HG03571 (cell line): Measurements from ENCODE around the gene ADARB2.
"Not testable (repeated sequence)": the region's sequence is repeated elsewhere in the genome, so short reads cannot be mapped to it uniquely, and the experiment has no call there.

Experiments
- ATAC-seq: cut with Tn5 transposase; IDR thresholded peaks from one replicate; pipeline ENCODE4 v1.9.1; 2021; ENCODE audit not compliant: unreplicated experiment

The ADARB2 gene

DNA sequence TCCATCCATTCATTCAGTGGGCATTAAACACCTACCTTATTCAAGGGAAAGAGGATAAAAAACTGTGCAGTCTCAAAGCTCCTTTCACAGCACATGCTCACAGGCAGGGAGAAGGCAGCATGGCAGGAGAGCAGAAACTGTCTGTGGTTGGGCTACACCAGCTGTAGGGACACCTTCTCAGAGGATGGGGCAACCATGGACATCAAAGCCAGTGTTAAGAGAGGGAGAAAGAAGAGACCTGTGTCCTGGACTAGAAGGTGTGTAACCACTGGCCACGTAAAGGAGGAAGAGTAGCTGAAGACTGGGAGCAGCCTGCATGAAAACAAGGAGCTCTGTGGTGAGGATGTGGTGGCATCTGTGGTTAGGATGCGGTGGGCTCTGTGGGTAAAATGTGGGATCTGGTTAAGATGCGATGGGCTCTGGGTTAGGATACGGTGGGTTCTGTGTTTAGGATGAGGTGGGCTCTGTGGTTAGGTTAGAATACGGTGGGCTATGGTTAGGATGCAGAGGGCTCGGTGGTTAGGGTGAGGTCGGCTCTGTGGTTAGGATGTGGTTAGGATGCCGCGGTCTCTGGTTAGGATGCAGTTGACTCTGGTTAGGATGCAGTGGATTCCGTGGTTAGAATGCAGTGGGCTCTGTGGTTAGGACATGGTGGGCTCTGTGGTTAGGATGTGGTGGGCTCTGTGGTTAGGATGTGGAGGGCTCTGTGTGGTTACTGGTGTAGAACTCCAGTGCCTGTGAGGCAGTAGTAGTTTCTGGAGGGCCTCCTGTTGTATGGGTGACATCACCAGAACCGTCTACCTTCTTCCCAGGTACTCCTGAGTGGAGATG, 483.6 kb downstream of the ADARB2 start:
- no peak for ATAC-seq

DNA sequence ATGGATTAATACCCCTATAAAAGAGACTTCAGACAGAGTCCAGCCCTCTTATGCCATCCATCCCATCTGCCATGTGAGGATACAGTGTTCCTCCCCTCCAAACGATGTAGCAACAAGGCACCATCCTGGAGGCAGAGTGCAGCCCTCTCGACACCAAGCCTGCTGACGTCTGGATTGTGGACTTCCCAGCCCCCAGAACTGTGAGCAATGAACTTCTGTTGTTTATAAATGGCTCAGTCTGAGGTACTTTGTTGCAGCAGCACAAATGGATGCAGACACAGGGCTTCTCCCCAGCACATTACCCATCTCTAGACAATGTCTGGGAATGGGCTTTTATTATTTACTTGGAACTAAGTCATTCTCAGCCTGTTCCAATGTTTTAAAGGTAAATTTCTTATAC, 485.6 kb downstream of the ADARB2 start:
- ATAC-seq = no peak

DNA sequence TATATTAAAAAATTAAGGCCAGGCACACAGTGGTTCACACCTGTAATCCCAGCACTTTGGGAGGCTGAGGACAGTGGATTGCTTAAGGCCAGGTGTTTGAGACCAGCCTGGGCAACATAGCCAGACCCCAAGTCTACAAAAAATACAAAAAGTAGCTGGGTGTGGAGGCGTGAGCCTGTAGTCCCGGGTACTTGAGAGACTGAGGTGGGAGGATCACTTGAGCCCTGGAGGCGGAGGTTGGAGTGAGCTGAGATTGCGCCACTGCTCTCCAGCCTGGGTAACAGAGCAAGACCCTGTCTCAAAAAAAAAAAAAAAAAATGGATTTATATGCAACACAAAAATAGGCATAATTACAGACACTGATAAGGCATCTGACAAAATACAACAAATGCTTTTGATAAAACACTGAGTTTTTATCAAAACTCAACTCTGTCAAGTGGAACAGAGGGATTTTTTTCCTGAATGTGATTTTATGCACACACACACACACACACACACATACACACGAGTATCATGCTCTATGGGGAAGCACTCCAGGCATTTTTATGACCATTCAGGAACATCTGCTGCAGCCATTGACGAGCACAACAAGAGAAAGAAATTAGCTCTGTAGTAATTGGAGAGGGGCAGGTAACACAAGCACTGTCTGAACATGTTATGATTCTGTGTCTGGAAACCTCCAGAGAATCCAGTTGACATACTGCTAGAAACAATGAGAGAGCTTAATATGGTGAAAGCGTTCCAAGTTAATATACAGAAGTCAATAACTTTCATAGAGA, 488.0 kb downstream of the ADARB2 start:
- no peak for ATAC-seq

DNA sequence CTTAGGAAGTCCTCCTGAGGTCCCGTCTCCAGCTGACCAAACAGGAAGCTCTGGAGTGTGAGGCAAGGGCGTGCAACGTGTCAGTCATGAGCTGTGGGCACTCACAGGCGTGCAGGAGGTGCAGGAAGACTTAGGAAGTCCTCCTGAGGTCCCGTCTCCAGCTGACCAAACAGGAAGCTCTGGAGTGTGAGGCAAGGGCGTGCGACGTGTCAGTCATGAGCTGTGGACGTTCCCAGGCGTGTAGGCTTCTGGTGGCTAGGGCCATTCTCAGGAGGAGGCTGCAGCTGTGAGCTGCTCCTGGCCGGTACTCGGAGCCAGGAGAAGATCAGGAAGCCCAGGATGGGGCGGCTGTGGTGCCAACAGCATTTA, 489.1 kb downstream of the ADARB2 start:
- not testable (repeated sequence) for ATAC-seq

DNA sequence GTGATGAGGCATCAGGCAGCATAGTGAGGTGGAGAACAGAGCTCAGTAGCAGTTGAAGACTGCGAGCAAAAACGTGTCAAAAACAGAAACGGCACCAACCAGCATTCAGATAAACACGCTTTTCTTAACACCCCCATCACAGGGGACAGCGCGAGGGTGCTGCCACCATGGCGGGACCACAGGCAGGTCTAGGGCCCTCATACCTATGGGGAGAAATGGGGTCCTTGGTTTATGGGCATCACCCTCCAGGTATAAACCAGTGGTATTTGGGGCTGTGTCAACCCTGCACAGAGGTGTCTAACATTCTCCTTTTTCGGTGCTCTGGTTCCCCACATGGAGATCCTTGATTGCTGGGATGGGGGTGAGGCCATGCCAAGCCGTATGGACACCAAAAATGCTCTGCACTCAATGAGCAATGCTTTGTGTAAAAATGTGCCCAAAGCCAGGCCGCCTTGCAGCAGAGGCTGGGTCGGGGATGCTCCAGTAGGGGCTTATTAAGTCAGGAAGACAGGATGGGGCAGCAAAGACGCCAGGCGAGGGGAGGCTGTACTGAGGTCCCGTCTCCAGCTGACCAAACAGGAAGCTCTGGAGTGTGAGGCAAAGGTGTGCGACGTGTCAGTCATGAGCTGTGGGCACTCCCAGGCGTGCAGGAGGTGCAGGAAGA, 489.6 kb downstream of the ADARB2 start:
- ATAC-seq = no peak

DNA sequence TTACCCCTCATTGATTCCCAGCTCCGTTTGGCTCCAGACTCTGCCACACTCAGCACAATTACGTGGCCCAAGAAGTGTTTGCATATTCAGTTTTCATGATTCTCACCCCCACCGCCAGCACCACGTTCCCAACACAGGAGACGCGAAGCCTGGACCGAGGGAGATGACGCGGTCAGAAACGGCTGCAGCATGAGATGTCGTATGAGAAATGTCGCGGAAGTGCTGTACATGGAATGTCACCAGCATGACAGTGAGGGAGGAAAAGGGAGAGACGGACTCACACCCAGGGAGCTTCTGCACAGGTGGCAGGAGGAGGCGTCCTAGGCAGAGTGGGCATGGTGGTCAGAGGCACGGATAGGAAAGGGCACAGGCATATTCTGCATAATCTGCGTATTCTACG, 492.8 kb downstream of the ADARB2 start:
- no peak for ATAC-seq

DNA sequence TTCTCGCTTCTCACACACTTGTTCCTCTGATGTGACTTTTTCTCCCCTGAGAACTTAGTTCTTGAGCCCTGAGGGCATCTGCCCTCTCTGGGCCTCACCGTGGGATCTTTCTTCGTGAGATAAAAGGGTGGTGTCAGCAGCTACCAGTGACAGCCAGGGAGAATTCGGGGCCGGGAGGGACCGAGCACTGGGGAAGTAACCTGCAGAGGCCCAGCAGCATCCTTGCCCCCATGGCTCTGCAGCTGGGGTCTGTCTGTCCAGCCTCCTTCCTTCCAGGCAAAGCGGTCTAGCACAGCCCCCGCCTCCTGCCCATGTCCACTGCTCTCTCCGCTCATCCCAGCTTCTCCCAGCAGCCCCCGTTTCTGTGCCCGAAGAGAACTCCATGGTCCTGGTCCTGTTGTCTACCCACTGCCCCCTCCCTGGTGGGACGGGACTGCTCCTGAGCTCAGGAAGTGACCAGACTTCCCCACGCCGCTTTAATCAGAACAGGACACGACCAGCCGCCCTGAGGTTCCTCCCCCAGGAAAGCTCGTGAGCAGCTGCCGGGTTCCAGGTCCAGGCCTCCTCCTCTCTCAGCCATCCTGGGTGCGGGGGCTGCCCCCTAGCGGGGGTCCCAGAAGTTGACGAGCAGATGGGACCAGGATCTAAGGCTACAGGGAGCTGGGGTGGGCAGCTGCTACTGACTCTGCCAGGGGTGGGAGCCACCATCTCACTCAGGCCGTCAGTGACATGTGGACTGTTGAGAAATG, 493.7 kb downstream of the ADARB2 start:
- ATAC-seq = no peak

DNA sequence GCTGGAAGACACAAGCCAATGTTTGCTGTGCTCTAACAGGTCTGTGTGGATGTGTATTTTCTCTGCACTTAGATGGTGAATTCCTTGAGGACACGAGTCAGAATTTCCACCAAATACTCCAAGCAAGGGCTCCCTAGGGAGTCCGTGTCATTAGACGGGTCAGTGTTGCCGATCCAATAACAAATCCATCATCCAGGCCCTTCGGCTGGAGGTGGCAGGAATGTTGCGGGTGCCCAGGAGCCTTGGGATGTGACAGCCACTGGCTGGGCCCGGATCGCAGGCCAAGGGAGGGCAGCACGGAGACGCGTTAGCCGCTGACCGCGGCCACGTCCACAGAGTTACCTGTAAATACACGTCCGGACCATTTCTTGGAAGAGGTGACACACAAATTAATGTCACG, 494.4 kb downstream of the ADARB2 start:
- no peak for ATAC-seq

DNA sequence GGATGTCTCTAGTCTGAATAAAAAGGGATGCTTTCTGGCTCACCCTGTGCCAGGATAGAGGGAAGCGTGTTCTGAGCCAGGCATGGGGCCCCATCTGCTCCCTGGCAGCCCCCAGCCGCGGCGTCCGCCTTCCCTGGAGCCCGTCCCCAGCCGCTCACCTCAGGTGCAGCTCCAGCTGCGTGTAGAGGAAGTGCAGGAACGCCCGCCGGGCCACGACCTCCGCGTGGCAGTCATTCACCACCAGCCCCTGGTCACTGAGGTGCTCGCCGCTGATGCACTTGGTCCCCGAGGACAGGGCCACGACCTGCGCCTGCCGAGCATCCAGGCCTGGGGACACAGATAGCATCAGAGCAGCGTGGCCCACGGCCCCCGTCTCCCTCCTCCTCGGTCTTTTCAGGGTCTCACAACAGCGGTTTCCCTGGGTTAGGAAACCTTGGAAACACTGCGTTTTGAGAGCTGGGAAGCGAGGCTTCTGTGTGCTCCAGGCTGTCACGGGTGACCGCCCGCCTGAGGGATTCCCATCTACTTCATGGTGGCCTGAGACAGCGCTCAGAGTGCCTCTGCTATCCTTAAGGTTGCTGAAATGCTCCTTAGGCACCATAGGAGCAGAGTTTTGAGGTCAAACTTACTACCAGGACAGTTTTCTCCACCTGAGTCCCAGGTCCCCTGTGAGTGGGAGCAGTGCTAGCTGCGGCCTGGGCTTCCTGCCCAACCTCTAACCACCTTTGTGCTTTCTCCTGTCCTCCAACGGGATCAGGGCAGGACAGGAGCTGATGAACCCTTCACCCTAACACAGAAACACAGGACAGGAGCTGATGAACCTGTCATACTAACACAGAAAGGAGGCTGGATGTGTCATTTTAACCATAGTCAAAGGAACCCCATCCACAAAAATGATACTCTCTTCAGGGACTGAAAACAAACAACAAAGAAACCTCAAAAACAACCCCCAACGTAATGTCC, 495.1 kb downstream of the ADARB2 start:
- ATAC-seq = no peak

DNA sequence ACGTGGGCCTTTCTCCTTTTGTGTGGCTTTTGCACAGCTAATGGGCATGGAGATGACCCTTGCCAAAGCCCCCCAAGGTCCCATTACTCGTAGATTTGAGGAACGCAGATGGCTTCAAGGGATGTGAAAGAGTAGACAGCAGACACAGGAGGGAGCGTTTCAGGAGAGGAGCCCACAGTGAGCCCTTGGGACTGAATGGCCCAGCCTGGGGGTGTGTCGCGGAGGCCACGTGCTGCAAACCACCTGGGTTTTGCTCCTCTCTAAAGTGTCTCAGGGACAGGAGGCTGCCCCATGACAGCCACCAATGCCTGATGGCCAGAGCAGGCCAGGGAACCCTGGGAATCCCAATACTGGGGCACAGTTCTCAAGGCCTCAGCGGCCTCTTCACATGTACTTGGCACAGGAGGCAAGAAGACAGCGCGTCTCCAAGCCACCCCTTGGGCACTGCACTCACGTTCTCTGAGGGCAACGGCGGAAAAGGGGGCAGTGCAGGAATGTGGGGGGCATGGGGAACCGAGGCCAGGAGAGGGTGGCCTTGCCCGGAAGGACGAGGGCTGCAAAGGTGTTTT, 495.9 kb downstream of the ADARB2 start:
- no peak for ATAC-seq

DNA sequence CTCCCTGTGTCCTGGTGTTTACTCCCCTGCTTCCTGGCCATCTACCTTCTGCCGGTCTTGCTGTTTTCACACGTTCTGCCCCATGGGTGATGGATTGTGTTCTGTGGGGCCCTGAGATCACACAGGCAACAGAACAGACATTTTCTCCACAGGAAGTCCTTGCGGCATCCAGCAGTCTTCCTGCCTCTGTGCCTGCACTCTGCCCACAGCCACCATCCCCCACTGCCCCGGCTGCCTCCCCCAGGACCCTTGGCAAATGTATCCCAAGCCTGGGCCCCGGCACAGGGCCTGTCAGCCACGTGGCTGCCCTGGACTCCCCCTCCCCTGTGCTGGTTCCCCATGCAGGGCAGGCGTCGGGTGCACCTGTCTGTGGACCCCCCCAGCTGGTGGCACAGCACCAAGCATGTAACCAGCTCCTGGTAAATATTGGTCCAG, 497.0 kb downstream of the ADARB2 start:
- ATAC-seq = no peak

DNA sequence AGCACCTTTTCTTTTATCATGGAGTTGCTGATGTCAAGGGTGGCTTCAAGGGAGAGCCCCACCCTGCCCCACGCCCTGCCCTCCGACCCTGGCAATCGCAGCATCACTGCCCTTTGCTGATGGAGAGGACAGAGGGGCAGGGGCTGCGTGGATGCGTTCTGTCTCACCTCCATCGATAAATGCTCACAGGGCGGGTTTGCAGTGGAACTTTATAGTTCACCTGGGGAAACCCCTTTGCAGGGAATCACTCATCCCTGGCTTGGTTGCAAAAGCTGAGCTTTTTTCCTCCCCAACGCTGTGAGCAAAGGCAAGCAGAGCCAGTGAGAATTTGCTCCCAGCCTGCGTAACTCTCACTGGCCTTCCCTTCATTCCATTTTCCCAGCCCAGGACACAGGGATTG, 504.3 kb downstream of the ADARB2 start:
- no peak for ATAC-seq

DNA sequence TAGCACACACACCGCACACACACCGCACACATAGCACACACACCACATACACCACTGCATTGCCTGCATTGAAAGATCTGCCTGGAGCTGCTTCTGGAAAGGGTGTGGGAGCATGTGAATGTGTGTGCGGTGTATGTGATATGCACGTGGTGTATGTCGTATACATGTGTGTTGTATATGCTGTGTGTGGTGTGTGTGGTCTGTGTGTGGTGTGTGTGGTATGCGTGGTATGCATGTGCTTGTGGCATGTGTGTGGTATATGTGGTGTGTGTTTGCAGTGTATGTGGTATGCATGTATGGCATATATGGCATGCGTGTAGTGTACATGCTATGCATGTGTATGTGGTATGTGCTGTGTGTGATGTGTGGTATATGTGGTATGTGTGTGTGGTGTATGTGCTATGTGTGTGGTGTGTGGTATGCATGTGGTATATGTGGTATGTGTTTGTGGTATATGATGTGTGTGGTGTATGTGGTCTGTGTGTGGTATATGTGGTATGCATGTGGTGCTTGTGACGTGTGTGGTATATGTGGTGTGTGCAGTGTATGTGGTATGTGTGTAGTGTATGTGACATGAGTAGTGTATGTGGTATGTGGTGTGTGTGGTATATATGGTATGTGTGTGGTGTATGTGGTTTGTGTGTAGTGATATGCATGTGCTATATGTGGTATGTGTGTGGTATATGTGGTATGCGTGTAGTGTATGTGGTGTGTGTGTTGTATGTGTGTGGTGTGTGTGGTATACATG, 505.0 kb downstream of the ADARB2 start:
- ATAC-seq = no peak

DNA sequence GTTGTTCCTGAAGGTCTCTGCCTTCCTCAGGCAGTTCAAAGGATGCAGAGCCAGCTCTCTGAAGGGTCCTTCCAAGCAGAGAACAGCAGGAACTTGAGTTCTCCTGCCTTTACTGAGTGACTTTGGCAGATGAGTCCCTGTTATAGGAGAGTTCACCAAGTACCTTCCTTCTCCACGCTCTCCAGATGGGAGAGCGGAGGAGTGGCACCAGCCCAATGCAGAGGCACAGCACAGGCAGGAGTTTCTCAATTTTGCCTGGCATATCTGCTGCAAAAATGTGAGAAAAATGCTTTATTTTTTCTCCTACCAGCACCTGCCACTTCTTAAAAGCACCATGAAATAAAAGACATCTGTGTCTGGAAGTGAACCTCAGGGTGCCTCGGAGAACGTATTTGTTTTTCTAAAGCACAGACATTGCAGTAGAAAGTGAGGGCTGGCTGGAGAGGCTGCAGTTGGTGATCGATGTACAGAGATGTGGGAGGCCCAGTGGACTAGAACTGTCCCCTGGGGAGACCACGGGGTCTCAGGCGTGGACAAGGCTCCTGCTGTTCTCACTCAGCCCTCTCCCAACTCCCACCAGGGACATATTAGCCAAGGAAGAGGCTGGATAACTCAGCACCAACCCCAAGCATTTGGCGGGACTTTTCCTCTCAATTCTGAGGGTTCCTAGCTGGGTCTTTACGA, 506.6 kb downstream of the ADARB2 start:
- no peak for ATAC-seq

DNA sequence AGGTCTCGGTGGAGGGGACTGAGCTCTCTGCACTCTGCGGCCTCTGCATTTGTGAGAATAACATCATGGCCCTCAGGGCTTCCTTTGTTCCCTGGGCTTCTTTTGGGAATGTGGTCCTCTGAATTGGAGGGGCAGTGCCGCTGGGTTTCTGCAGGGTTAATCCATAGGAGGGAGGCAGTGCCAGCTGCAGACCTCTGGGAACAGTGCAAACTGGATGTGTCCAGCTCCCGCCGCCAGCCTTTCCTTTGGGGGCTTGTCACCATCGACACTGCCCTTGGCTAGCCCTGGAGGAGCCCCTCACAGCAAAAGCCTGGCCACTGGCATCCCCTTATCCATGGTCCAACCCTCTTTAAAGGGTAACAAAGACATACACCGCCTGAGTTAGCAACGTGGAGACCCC, 507.2 kb downstream of the ADARB2 start:
- no peak for ATAC-seq

DNA sequence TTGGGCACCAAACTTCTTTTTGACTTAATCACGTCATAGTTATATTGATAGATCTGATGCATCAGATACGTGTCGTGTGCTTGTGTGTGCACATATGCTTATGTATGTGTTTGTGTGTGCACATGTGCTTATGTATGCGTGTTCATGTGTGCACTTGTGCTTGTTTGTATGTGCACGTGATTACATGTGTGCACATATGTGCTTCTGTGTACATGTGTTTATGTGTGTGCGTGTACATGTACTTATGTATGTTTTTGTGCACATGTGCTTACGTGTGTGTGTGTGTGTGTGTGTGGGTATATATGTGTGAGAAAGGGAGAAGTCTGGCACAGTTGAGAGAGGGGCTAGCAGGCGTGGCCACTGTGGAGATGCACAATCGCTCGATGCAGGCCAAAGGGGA, 507.8 kb downstream of the ADARB2 start:
- no peak for ATAC-seq

DNA sequence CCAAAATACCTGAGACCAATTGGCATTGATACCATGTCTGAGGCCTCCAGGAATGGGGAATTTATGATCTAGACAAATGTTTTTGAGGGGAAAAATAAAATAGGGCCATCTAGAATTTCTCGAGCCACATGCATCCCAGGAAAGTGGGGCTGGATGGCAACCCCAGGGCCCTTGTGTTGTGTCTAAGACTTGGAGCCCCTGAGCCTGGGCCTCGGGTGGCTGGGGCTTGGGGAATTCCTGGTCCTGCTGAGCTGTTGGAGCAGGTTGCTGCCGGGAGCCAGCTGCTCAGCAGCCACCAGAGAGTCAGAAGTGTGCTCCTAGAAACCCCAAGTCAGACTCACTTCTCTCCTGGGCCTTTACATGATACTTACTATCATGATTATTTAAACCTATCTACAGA, 508.2 kb downstream of the ADARB2 start:
- no peak for ATAC-seq

DNA sequence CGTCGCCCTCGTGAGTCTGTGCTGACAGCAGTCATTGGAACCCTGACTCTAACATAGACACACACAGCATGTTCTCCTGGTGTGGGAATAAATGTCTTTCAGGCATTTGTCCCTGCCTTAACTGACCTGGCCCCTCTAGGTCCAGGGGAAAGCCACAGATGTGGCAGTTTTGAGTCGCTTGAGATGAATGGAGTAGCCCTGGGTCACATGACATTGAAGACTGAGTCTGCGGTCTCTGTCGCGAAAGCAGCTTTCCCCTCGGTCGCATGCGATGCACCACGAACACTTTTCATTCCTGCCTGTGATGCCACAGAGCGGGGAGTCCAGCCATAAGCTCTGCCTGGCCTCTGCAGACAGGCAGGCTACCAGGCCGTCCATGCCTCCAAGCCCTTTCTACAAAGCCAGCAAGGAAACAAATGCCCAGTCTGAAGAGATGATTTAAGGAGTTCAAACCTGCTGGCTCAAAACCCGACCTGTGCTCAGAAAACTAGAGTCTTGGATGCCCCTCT, 508.8 kb downstream of the ADARB2 start:
- no peak for ATAC-seq
